GM11168 (cell line): ENCODE data around the gene ZNF451.

ENCODE experiments used
- in situ Hi-C: fragments of 300-500 bp; cut with MboI; formaldehyde crosslinking; loops from one replicate; pipeline ENCODE4 v1.12.0; 2022; ENCODE audit warnings: low sequenced_read_pairs; ENCODE audit not compliant: unreplicated experiment

ZNF451 gene

DNA sequence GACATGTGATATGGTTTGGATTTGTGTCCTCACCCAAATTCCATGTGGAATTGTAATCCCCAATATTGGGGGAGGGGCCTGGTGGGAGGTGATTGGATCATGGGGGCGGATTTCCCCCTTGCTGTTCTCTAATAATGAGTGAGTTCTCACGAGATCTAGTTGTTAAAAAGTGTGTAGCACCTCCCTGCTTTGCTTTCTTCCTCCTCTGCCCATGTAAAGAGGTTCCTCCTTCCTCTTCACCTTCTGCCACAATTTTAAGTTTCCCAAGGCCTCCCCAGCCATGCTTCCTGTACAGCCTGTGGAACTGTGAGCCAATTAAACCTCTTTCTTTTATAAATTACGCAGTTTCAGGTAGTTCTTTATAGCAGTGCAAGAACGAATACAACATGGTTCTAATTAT, 2.1 kb upstream of the ZNF451 start:
- in situ Hi-C loops: no loop called here

DNA sequence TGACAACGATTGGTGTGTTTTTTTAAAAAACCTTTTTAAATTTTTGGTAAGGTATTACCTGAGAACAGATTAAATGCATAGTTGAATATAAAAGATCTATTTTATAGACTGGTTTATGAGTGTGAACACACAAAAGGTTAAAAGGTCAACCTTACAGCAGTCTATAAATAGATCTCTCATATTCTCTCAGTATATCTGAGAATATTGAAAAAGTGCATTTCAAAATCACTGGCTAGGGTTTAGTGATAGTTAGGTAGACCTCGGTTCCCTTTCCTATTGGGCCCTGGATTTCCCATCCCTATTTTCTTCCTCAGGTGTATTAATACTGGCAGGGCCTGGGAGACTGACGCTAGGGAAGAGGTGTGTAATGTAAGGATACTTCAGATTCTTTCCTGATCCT, 723 bp upstream of the ZNF451 start:
- in situ Hi-C loops: no loop called here

- in situ Hi-C loops: loop anchor here (5.0 kb wide), 1 partner anchor 43 kb away; the partner anchor contains the start of gene KIAA1586
Observed at GRCh38 chr6:57090458-57091067, 575 bp downstream of the ZNF451 start.

- in situ Hi-C loops: loop anchor here (5.0 kb wide), 1 partner anchor 44 kb away; the partner anchor contains the start of gene KIAA1586
Observed at GRCh38 chr6:57091375-57091774, 1.4 kb downstream of the ZNF451 start.

- in situ Hi-C loops: loop anchor here (5.0 kb wide), 1 partner anchor 47 kb away; the partner anchor contains the start of gene KIAA1586
Observed at GRCh38 chr6:57094689-57095088, 4.7 kb downstream of the ZNF451 start.

DNA sequence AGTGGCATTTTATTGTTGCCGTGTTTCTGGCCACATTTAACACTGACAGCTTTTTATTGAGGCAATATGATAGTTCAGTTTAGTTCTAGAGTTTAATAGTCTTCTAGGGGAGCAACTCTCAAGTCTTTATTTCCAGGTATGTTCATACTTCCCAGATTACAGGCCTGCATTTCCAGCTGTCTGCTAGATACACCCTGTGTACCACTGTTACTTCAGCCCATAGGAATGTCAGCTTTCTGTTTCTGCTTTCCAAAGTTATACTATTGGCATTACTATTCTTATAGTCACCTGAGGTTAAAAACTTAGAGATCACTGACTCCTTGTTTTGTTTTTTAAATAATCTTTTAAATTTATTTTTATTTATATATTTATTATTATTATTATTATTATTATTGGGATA, 7.6 kb downstream of the ZNF451 start:
- in situ Hi-C loops: no loop called here

- in situ Hi-C loops: no loop called here
Observed at GRCh38 chr6:57102976-57103375, 13.0 kb downstream of the ZNF451 start.

GRCh38 chr6:57104336-57104735, 14.3 kb downstream of the ZNF451 start:
- in situ Hi-C loops: no loop called here

DNA sequence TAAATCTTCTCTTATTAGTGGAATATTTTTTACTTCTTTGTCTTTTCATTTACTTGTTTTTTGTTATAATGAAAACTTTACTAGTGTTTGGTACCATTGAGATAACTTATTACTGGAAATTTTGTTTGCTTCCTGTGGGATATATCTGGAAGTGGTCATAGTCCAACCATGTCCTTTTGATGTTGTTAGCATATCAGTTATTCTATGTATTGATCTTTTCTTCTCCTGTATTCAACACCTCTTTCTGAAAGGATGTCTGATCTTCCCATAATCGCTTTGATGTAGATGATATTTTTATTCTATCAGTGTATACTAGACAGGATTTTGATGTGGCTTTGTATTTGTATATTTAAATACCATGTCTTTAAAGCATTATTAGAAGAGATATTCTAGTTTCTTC, 17.0 kb downstream of the ZNF451 start:
- in situ Hi-C loops: no loop called here

DNA sequence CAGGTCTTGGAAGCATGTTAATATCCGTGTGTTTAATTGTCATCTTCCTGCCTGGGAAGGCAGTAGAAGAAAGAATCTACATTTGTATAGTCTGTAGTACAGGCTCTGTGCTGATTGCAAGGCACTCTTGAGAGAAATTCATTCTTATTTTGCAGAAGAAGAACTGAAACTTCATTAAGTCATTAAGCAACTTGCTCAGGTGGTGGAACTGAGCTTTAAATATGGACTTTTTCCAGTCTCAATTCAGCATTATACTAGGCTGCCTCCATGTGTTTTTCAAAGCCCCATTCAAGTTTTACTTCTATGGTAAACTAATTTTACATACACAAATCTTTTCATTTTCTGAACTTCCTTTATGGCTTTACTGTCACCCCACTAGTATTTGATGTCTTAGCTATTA, 18.7 kb downstream of the ZNF451 start:
- in situ Hi-C loops: no loop called here

- in situ Hi-C loops: no loop called here
Observed at GRCh38 chr6:57109880-57110279, 19.9 kb downstream of the ZNF451 start.

DNA sequence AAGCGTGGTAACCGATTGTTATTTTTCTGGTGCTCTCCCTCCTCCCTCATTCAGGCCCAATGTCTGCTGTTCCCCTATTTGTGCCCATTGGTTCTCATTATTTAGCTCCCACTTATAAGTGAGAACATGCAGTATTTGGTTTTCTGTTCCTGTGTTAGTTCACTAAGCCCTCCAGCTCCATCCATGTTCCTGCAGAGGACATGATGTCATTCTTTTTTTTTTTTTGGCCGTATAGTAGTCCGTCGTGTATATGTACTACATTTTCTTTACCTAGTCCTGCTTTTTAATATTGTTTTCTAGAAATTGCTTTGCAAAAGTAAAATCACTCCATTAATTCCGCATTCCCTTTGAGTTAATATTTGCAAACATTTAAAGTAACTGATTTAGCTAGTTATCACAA, 23.1 kb downstream of the ZNF451 start:
- in situ Hi-C loops: no loop called here

- in situ Hi-C loops: no loop called here
Observed at GRCh38 chr6:57116776-57117175, 26.8 kb downstream of the ZNF451 start.

- in situ Hi-C loops: no loop called here
Observed at GRCh38 chr6:57117796-57118195, 27.8 kb downstream of the ZNF451 start.

DNA sequence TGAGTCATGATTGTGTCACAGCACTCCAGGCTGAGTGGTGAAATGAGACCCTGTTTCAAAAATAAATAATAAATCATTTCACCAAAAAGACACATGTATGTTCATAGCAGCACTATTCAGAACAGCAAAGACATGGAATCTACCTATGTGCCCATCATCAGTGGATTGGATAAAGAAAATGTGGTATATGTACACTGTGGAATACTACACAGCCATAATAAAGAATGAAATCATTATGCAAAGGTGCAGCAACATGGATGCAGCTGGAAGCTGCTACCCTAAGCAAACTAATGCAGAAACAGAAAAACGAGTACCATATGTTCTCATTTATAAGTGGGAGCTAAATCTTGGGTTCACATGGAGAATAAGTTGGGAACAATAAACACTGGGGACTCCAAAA, 33.1 kb downstream of the ZNF451 start:
- in situ Hi-C loops: no loop called here

DNA sequence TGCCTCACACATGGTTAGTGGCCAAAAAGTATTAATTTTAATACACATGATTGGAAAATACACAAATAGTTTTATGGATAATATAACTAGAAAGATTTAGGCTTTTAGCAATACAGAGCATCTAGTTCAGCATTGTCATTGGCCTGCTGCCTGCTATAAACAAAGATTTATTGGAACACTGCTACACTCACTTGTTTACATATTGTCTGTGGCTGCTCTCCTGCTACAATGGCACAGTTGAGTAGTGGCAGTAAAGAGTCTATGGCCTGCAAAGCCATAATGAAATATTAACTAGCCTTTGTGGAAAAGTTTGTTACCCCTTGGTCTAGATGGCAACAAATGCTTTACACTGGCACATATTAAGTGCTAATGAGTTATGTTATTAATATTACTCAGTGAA, 37.8 kb downstream of the ZNF451 start:
- in situ Hi-C loops: no loop called here

GRCh38 chr6:57130661-57131177, 40.7 kb downstream of the ZNF451 start:
- in situ Hi-C loops: no loop called here

DNA sequence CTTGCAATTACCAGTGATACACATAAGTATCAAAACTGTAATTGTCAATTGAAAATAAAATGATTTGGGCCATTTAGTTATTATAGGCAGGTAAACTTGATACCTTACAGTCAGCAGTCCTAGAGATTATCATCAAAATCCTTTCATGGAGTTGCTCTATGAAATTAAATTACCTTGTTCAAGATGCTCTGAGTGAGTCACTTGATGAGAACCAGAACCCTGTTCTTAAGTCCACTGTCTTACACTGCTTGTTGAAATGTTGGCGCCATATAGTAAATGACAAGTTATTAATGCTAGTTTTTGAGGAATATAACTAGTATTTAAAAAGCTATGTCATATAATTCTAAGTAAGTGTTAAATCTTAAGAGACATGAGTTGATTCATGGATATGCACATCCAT, 45.0 kb downstream of the ZNF451 start:
- in situ Hi-C loops: no loop called here

DNA sequence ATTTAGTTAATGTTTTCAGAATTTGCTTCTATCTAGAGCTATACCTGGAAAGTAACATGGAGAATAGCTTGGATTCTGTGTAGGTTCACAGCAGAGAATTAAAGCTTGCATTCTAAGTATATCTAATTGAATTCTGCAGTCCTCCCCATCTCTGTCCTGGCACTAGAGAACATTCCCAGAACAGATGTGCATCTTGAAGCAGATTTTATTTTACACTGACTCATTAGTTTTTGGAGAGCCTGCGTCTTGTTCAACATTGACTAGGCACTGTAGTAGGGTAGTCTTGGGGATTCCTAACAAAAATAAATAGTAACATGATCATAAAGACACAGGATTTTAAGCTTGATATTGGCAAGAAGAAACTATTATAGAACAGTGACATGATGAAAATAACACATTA, 45.9 kb downstream of the ZNF451 start:
- in situ Hi-C loops: no loop called here

DNA sequence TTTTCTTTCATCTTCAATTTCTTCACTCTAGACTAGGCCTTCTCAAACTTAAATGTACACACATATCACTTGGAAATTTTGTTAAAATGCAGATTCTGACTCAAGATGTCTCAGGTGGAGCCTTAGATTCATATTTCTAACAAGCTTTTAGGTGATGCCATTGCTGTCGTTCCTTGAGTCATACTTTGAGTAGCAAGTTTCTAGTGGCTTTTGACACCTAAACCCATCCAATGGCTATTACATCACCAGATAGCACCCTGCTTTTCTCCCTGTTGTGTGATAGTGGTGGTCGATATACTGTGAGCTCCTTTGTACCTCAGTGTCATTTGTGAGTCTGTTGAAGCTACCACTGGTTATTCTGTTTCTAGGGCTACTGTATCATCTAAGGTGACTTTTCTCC, 47.4 kb downstream of the ZNF451 start:
- in situ Hi-C loops: no loop called here

GRCh38 chr6:57138026-57138425, 48.0 kb downstream of the ZNF451 start:
- in situ Hi-C loops: no loop called here

GRCh38 chr6:57141451-57142177, 51.6 kb downstream of the ZNF451 start:
- in situ Hi-C loops: no loop called here
